HFFc6 (cell line): Measurements from ENCODE around the gene SOWAHC. TPM values are rescaled to one million over a fixed set of nuclear protein-coding genes. Genes with fewer than 3 reads are reported as not detected.

Source experiments
- DNase-seq: peaks from one replicate; pipeline ENCODE4 v3.0.0-alpha.2; 2018
- H3K27ac Mint-ChIP-seq: 2 replicates; pipeline ENCODE4 v1.8.0; 2020; ENCODE audit warnings: mild to moderate bottlenecking, mixed read lengths
- H3K27me3 Mint-ChIP-seq: 2 replicates; pipeline ENCODE4 v1.8.0; 2021; ENCODE audit warnings: mild to moderate bottlenecking, moderate library complexity, mixed read lengths; ENCODE audit not compliant: insufficient read depth
- H3K36me3 Mint-ChIP-seq: 2 replicates; pipeline ENCODE4 v1.8.0; 2021; ENCODE audit warnings: low read depth, mixed read lengths
- H3K4me1 Mint-ChIP-seq: 2 replicates; pipeline ENCODE4 v1.8.0; 2020; ENCODE audit warnings: low read depth, mixed read lengths
- H3K4me3 Mint-ChIP-seq: 2 replicates; pipeline ENCODE4 v1.8.0; 2020; ENCODE audit warnings: mild to moderate bottlenecking, moderate library complexity, mixed read lengths
- H3K9me3 Mint-ChIP-seq: 2 replicates; pipeline ENCODE4 v1.8.0; 2020; ENCODE audit warnings: mild to moderate bottlenecking, mixed read lengths
- CTCF ChIP-seq: fragments of 200-600 bp; sonication (generic); IDR thresholded peaks from 2 replicates; pipeline ENCODE4 v1.5.0; 2021; ENCODE audit warnings: antibody characterized with exemption, mild to moderate bottlenecking
- total RNA-seq, 6 experiments: library from RNA; stranded (reverse); fragmentation: NEBNext Ultra II Directional; extraction: Animal tissue kit (Norgen Biotek cat#: 25700); gene quantifications; 2 replicates in 1 of 6; 3 replicates in 5 of 6; pipeline ENCODE4 v1.2.3, GENCODE V29; 2021

The SOWAHC gene
- total RNA-seq, 6 experiments from 2014 or later, result 9.4 to 12.3 (median 10.4) TPM

- no peaks in the 10 kb centered on the region for H3K9me3 Mint-ChIP-seq
Observed at GRCh38 chr2:109654326-109655050, 40.3 kb downstream of the SOWAHC start.

GRCh38 chr2:109655287-109655686 is 41.1 kb downstream of the SOWAHC start:
- TF ChIP-seq CTCF, result no peak
- no peak for DNase-seq
- H3K4me1 Mint-ChIP-seq, result peaks cover 7% of the 10 kb centered on the region
- H3K9me3 Mint-ChIP-seq, result no peaks in the 10 kb centered on the region
- H3K27me3 Mint-ChIP-seq, result peaks cover 29% of the 10 kb centered on the region
- H3K4me3 Mint-ChIP-seq, result no peak overlapping the region
- no peaks in the 10 kb centered on the region for H3K36me3 Mint-ChIP-seq
- H3K27ac Mint-ChIP-seq, result no peak overlapping the region

More at GRCh38 chr2:109654326-109655050, 40.3 kb downstream of the SOWAHC start:
- H3K4me1 Mint-ChIP-seq, result peaks cover 7% of the 10 kb centered on the region
- peaks cover 29% of the 10 kb centered on the region for H3K27me3 Mint-ChIP-seq
- H3K36me3 Mint-ChIP-seq, result no peaks in the 10 kb centered on the region
- no peak overlapping the region for H3K4me3 Mint-ChIP-seq
- no peak overlapping the region for H3K27ac Mint-ChIP-seq
- no peak for DNase-seq
- no peak for TF ChIP-seq CTCF

- Mint-ChIP-seq H3K36me3 (no peaks in the 10 kb centered on the region), H3K9me3 (no peaks in the 10 kb centered on the region), H3K27ac (no peak overlapping the region), H3K4me1 (peaks cover 7% of the 10 kb centered on the region), H3K27me3 (peaks cover 21% of the 10 kb centered on the region), H3K4me3 (no peak overlapping the region)
- no peak for DNase-seq
- TF ChIP-seq CTCF, result no peak
Observed at GRCh38 chr2:109659396-109660045, 45.4 kb downstream of the SOWAHC start.

- peaks cover 3% of the 10 kb centered on the region for H3K4me1 Mint-ChIP-seq
- no peak for TF ChIP-seq CTCF
- H3K9me3 Mint-ChIP-seq, result no peaks in the 10 kb centered on the region
- H3K36me3 Mint-ChIP-seq, result no peaks in the 10 kb centered on the region
- no peak overlapping the region for H3K27ac Mint-ChIP-seq
- DNase-seq, result no peak
- peaks cover 21% of the 10 kb centered on the region for H3K27me3 Mint-ChIP-seq
- H3K4me3 Mint-ChIP-seq, result no peak overlapping the region
Observed at GRCh38 chr2:109660046-109660860, 46.1 kb downstream of the SOWAHC start.

- Mint-ChIP-seq H3K36me3 (no peaks in the 10 kb centered on the region), H3K27me3 (peaks cover 17% of the 10 kb centered on the region), H3K9me3 (no peaks in the 10 kb centered on the region), H3K27ac (no peak overlapping the region), H3K4me1 (no peaks in the 10 kb centered on the region; the same call in 1 of the 2 replicates), H3K4me3 (no peak overlapping the region)
- peak; percentile 21; the same call in 1 of the 2 replicates for TF ChIP-seq CTCF
- no peak for DNase-seq
Observed at GRCh38 chr2:109662889-109663288, 48.7 kb downstream of the SOWAHC start.
